Activated CD4-positive, alpha-beta T cell treated with anti-CD3 and anti-CD28 coated beads, Interleukin-2, amount 50 U/mL, for 48 hours (primary cell): Measurements from ENCODE around the gene LDHAL6A.
"Not testable (repeated sequence)": the region's sequence is repeated elsewhere in the genome, so short reads cannot be mapped to it uniquely, and the experiment has no call there.

ENCODE experiments used
- DNase-seq, 2 experiments: peaks; one replicate each; pipeline ENCODE4 v3.0.0-alpha.2; 2020

Gene LDHAL6A

GRCh38 chr11:18455686-18456372 is at the start of gene LDHAL6A:
Gene LDHAL6A, plus strand, starts transcription at chr11:18455856. Its CDS starts 825 bp downstream, at chr11:18456681.
- no peak for DNase-seq

- DNase-seq = not testable (repeated sequence)
Measured at GRCh38 chr11:18407400-18407799, 48.3 kb upstream of the LDHAL6A start.

- DNase-seq = peak in 1 of 2 experiments; percentile 46
Measured at GRCh38 chr11:18408558-18409291, 46.9 kb upstream of the LDHAL6A start.

- DNase-seq = no peak
Measured at GRCh38 chr11:18416459-18416858, 39.2 kb upstream of the LDHAL6A start.

GRCh38 chr11:18419040-18419439 is 36.6 kb upstream of the LDHAL6A start:
- DNase-seq = no peak

- DNase-seq = no peak
Measured at GRCh38 chr11:18420067-18420466, 35.6 kb upstream of the LDHAL6A start.

GRCh38 chr11:18427240-18427639 is 28.4 kb upstream of the LDHAL6A start:
- DNase-seq = no peak

- no peak for DNase-seq
Measured at GRCh38 chr11:18429332-18429731, 26.3 kb upstream of the LDHAL6A start.

- DNase-seq = no peak
Measured at GRCh38 chr11:18438691-18439090, 17.0 kb upstream of the LDHAL6A start.

GRCh38 chr11:18449251-18449650 is 6.4 kb upstream of the LDHAL6A start:
- no peak for DNase-seq

GRCh38 chr11:18452927-18453326 is 2.7 kb upstream of the LDHAL6A start:
- DNase-seq = no peak

- no peak for DNase-seq
Measured at GRCh38 chr11:18457450-18457849, 1.8 kb downstream of the LDHAL6A start.

- no peak for DNase-seq
Measured at GRCh38 chr11:18459634-18460033, 4.0 kb downstream of the LDHAL6A start.

- peak in 1 of 2 experiments; percentile 9 for DNase-seq
Measured at GRCh38 chr11:18461909-18462308, 6.3 kb downstream of the LDHAL6A start.

- DNase-seq = no peak
Measured at GRCh38 chr11:18463439-18463838, 7.8 kb downstream of the LDHAL6A start.

- DNase-seq = no peak
Measured at GRCh38 chr11:18466402-18466801, 10.7 kb downstream of the LDHAL6A start.

GRCh38 chr11:18468059-18468458 is 12.4 kb downstream of the LDHAL6A start:
- DNase-seq = no peak

GRCh38 chr11:18468961-18469360 is 13.3 kb downstream of the LDHAL6A start:
- DNase-seq = no peak

- peak; percentile 20 to 39 for DNase-seq
Measured at GRCh38 chr11:18471995-18472394, 16.3 kb downstream of the LDHAL6A start.

GRCh38 chr11:18472587-18472986 is 16.9 kb downstream of the LDHAL6A start:
- no peak for DNase-seq

GRCh38 chr11:18479063-18479462 is 23.4 kb downstream of the LDHAL6A start:
- DNase-seq = no peak

- peak in 1 of 2 experiments; percentile 16 for DNase-seq
Measured at GRCh38 chr11:18485913-18486528, 30.4 kb downstream of the LDHAL6A start.

- DNase-seq = no peak
Measured at GRCh38 chr11:18490319-18490718, 34.7 kb downstream of the LDHAL6A start.
